ENCODE data around the gene OPCML.

- no peak for TF ChIP-seq POLR2A (IDR thresholded peaks at IDR 0.05)
- no peak for TF ChIP-seq CTCF (IDR thresholded peaks at IDR 0.05)
These were observed 707.7 kb downstream of the OPCML start for GRCh38 chr11:132824642-132825041.
